ENCODE results near the gene ADGRV1.

ADGRV1 gene

GRCh38 chr5:91189480-91190313 lies 631.1 kb downstream of the ADGRV1 start:
- TF ChIP-seq CTCF (IDR thresholded peaks at IDR 0.05; ENCODE audit: insufficient read depth, low read length, poor library complexity, severe bottlenecking), result no peak
- Histone ChIP-seq H3K36me3 (ENCODE audit: control insufficient read depth, insufficient read depth, low read length) (no peaks in the 10 kb centered on the region), H3K4me3 (replicated peaks; ENCODE audit: low read depth, low read length) (no peak overlapping the region), H3K27me3 (replicated peaks; ENCODE audit: control insufficient read depth, insufficient read depth, low read length) (no peaks in the 10 kb centered on the region)
- no peak for DNase-seq (ENCODE audit: extremely low read depth, insufficient read length)

- no peak overlapping the region for H3K4me3 ChIP-seq (replicated peaks; ENCODE audit: low read depth, low read length)
- no peak for DNase-seq (ENCODE audit: extremely low read depth, insufficient read length)
- no peaks in the 10 kb centered on the region for H3K36me3 ChIP-seq (ENCODE audit: control insufficient read depth, insufficient read depth, low read length)
- TF ChIP-seq CTCF (IDR thresholded peaks at IDR 0.05; ENCODE audit: insufficient read depth, low read length, poor library complexity, severe bottlenecking), result no peak
- no peaks in the 10 kb centered on the region for H3K27me3 ChIP-seq (replicated peaks; ENCODE audit: control insufficient read depth, insufficient read depth, low read length)
These were observed 631.7 kb downstream of the ADGRV1 start for GRCh38 chr5:91190314-91190690.

- no peaks in the 10 kb centered on the region for H3K36me3 ChIP-seq (ENCODE audit: control insufficient read depth, insufficient read depth, low read length)
- no peak for DNase-seq (ENCODE audit: extremely low read depth, insufficient read length)
- no peak for TF ChIP-seq CTCF (IDR thresholded peaks at IDR 0.05; ENCODE audit: insufficient read depth, low read length, poor library complexity, severe bottlenecking)
- no peak overlapping the region for H3K4me3 ChIP-seq (replicated peaks; ENCODE audit: low read depth, low read length)
- H3K27me3 ChIP-seq (replicated peaks; ENCODE audit: control insufficient read depth, insufficient read depth, low read length), result no peaks in the 10 kb centered on the region
These were observed 636.3 kb downstream of the ADGRV1 start for GRCh38 chr5:91194824-91195381.

- TF ChIP-seq CTCF (IDR thresholded peaks at IDR 0.05; ENCODE audit: insufficient read depth, low read length, poor library complexity, severe bottlenecking), result no peak
- Histone ChIP-seq H3K36me3 (ENCODE audit: control insufficient read depth, insufficient read depth, low read length) (no peaks in the 10 kb centered on the region), H3K4me3 (replicated peaks; ENCODE audit: low read depth, low read length) (no peak overlapping the region), H3K27me3 (replicated peaks; ENCODE audit: control insufficient read depth, insufficient read depth, low read length) (no peaks in the 10 kb centered on the region)
- no peak for DNase-seq (ENCODE audit: extremely low read depth, insufficient read length)
These were observed 642.1 kb downstream of the ADGRV1 start for GRCh38 chr5:91200692-91201091.

DNA sequence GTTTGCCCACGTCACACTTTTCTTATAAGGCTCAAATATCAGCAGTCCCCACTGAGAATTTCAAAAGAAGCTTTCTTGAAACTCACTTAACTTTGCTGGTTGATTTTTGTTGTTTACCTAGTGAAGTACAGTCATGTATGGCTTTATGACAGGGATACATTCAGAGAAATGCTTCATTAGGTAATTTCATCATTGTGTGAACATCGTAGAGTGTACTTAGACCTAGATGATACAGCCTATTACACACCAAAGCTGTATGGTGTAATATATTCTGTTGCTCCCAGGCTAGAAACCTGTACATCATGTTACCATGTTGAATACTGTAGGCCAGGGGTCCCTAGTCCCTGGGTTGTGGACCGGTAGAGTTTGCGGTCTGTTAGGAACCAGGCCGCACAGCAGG lies 647.5 kb downstream of the ADGRV1 start:
- H3K27me3 ChIP-seq (replicated peaks; ENCODE audit: control insufficient read depth, insufficient read depth, low read length), result no peaks in the 10 kb centered on the region; the same call in 1 of the 2 replicates
- no peaks in the 10 kb centered on the region for H3K36me3 ChIP-seq (ENCODE audit: control insufficient read depth, insufficient read depth, low read length)
- no peak overlapping the region for H3K4me3 ChIP-seq (replicated peaks; ENCODE audit: low read depth, low read length)
- DNase-seq (ENCODE audit: extremely low read depth, insufficient read length), result no peak
- no peak for TF ChIP-seq CTCF (IDR thresholded peaks at IDR 0.05; ENCODE audit: insufficient read depth, low read length, poor library complexity, severe bottlenecking)

Data from GM06990 (cell line).